Mucosa of rectum (tissue), 2 donors: ENCODE measurements around the gene BTC.
"Not testable (repeated sequence)": the region's sequence is repeated elsewhere in the genome, so short reads cannot be mapped to it uniquely, and the experiment has no call there.

Source experiments
- H3K27ac ChIP-seq, 2 donors: one replicate each; pipeline ENCODE4 v1.7.0; 2013; ENCODE audit warnings: inconsistent platforms in 2 of 2, low read depth in 2 of 2, low read length in 2 of 2
- H3K27me3 ChIP-seq, 2 donors: one replicate each; pipeline ENCODE4 v1.7.0; 2013; ENCODE audit warnings: low read length in 2 of 2; ENCODE audit not compliant: control insufficient read depth in 2 of 2, insufficient read depth in 2 of 2
- H3K36me3 ChIP-seq, 2 donors: one replicate each; pipeline ENCODE4 v1.7.0; 2013; ENCODE audit warnings: low read length in 2 of 2; ENCODE audit not compliant: control insufficient read depth in 2 of 2, insufficient read depth in 2 of 2
- H3K4me1 ChIP-seq, 2 donors: one replicate each; pipeline ENCODE4 v1.7.0; 2013; ENCODE audit warnings: low read length in 2 of 2, mild to moderate bottlenecking in 1 of 2; ENCODE audit not compliant: control insufficient read depth in 2 of 2, insufficient read depth in 2 of 2
- H3K4me3 ChIP-seq, 2 donors: one replicate each; pipeline ENCODE4 v1.7.0; 2013; ENCODE audit warnings: low read length in 2 of 2
- H3K9ac ChIP-seq, 2 donors: one replicate each; pipeline ENCODE4 v1.7.0; 2013; ENCODE audit warnings: low read length in 2 of 2, low read depth in 1 of 2, mild to moderate bottlenecking in 1 of 2
- H3K9me3 ChIP-seq, 2 donors: one replicate each; pipeline ENCODE4 v1.7.0; 2013; ENCODE audit warnings: low read length in 2 of 2; ENCODE audit not compliant: control insufficient read depth in 2 of 2
- donor health status: healthy.
- donor health status: Normal muscosa, but diverticular disease.

BTC gene

GRCh38 chr4:74734995-74735394, 59.3 kb downstream of the BTC start:
- Histone ChIP-seq H3K27ac (no peak overlapping the region), H3K9ac (no peak overlapping the region), H3K4me1 (no peaks in the 10 kb centered on the region), H3K27me3 (no peaks in the 10 kb centered on the region), H3K4me3 (no peak overlapping the region), H3K36me3 (no peaks in the 10 kb centered on the region), H3K9me3 (no peaks in the 10 kb centered on the region)

DNA sequence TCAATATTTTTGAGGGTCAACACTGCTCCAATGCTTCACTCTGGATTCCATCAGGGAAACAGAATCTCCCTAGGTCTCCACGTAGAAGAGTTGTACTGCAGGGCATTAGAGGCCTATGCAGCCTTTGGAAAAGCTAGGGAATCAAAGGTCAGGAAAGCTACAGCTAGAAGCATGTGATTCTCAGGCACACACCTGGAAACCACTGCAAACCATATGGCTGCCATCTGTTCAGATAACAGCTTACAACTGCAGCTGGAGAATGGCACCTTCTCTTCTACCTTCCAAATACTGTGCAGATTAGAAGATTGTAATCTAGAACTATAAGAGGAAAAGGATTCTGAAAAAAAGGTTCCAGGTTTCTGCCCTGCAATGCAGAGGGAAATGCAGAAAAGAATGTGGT, 60.6 kb downstream of the BTC start:
- no peaks in the 10 kb centered on the region for H3K4me1 ChIP-seq

GRCh38 chr4:74724979-74725378, 69.3 kb downstream of the BTC start:
- no peak overlapping the region for H3K4me3 ChIP-seq
- no peaks in the 10 kb centered on the region for H3K27me3 ChIP-seq
- no peaks in the 10 kb centered on the region for H3K9me3 ChIP-seq
- H3K27ac ChIP-seq, result no peak overlapping the region
- no peaks in the 10 kb centered on the region for H3K36me3 ChIP-seq
- H3K4me1 ChIP-seq, result no peaks in the 10 kb centered on the region
- H3K9ac ChIP-seq, result no peak overlapping the region

More for the DNA sequence above, 60.6 kb downstream of the BTC start:
- H3K27me3 ChIP-seq, result no peaks in the 10 kb centered on the region
- no peak overlapping the region for H3K4me3 ChIP-seq
- no peaks in the 10 kb centered on the region for H3K9me3 ChIP-seq
- H3K27ac ChIP-seq, result no peak overlapping the region
- H3K36me3 ChIP-seq, result no peaks in the 10 kb centered on the region
- H3K9ac ChIP-seq, result no peak overlapping the region

- no peak overlapping the region for H3K4me3 ChIP-seq
- H3K27ac ChIP-seq, result no peak overlapping the region
- H3K27me3 ChIP-seq, result no peaks in the 10 kb centered on the region
- H3K9ac ChIP-seq, result no peak overlapping the region
- no peaks in the 10 kb centered on the region for H3K4me1 ChIP-seq
- H3K36me3 ChIP-seq, result no peaks in the 10 kb centered on the region
- no peaks in the 10 kb centered on the region for H3K9me3 ChIP-seq
Measured at GRCh38 chr4:74716436-74716765, 77.9 kb downstream of the BTC start.

DNA sequence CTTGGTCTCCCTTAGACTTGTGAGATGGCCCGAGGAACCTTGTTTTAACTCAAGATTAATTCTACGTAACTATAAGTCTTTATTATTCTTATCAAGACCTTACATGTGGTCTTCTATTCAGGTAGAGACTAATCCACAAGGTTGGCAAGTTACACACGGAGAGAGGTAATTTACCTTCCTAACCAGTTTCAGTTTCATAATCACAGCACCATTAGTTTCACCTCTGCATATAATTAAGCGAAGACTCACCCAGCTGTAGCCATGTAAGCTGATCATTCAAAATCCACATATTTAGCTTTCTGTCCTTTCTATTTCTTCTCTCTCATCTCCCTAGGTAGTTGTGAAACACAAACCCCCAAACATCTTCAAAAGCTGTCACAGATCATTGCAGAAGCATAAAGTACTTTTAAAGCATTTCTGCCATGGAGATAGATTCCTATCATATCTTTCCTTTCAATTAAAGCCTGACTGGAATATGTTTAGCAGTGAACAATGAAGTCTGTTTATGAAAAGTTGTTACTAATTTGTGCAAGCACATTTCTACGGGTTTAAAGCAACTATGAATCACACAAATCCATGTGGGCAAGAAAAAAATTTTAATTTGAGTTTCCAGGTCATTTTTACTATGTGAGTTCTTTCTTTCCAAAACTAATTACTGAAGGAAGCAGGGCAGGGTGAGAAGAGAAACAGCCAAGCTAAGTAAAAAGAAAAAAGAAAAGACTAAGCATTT, 78.5 kb downstream of the BTC start:
- H3K27ac ChIP-seq, result no peak overlapping the region
- no peaks in the 10 kb centered on the region for H3K36me3 ChIP-seq
- H3K27me3 ChIP-seq, result no peaks in the 10 kb centered on the region
- H3K4me3 ChIP-seq, result no peak overlapping the region
- no peak overlapping the region for H3K9ac ChIP-seq
- H3K4me1 ChIP-seq, result no peaks in the 10 kb centered on the region
- H3K9me3 ChIP-seq, result no peaks in the 10 kb centered on the region

DNA sequence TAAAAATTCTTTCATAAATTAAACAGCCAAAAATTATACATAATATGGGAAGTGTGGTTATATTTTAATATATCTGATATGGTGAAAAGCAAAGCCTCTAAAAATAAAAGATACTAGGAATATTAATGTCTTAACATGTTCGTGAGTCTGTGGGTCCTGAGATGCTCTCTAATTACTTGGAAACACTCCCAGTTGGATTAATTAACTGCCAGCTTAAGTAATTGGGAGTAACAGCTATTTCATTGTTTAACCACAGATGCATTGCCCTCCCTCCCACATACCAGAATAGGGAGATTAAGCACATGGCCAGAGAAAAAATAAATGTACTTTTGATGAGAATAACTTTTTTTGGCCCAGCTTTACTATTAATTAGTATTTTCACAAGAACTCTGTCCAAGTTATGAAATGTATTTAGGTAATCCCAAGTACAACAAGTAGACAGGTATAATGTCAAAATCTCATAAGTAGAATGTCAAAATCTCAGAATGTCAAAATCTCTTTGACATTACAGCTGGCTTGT, 79.7 kb downstream of the BTC start:
- H3K9ac ChIP-seq, result no peak overlapping the region
- no peaks in the 10 kb centered on the region for H3K9me3 ChIP-seq
- H3K36me3 ChIP-seq, result no peaks in the 10 kb centered on the region
- no peaks in the 10 kb centered on the region for H3K27me3 ChIP-seq
- H3K4me1 ChIP-seq, result no peaks in the 10 kb centered on the region
- H3K27ac ChIP-seq, result no peak overlapping the region
- no peak overlapping the region for H3K4me3 ChIP-seq

DNA sequence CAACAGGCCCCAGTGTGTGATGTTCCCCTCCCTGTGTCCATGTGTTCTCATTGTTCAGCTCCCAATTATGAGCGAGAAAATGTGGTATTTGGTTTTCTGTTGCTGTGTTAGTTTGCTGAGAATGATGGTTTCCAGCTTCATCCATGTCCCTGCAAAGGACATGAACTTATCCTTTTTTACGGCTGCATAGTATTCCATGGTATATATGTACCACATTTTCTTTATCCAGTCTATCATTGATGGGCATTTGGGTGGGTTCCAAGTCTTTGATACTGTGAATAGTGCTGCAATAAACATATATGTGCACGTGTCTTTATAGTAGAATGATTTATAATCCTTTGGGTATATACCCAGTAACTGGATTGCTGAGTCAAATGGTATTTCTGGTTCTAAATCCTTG, 86.2 kb downstream of the BTC start:
- H3K36me3 ChIP-seq, H3K27me3 ChIP-seq, H3K4me3 ChIP-seq, H3K27ac ChIP-seq, H3K4me1 ChIP-seq, H3K9me3 ChIP-seq, H3K9ac ChIP-seq: not testable (repeated sequence)
